GM23338 (cell line): ENCODE results near the gene HPS4. TPM values are rescaled to one million over a fixed set of nuclear protein-coding genes. Genes with fewer than 3 reads are reported as not detected.

Source experiments
- ATAC-seq: fragments of 200-7000 bp; cut with Tn5 transposase; 3 replicates; pipeline ENCODE4 v1.9.1; 2020
- DNase-seq: peaks from one replicate; pipeline ENCODE4 v3.0.0-alpha.2; 2015; ENCODE audit warnings: low spot score
- H2AFZ ChIP-seq: fragments of 200-600 bp; sonication (generic); 2 replicates; pipeline ENCODE4 v1.8.0; 2016; ENCODE audit warnings: antibody characterized with exemption, mild to moderate bottlenecking, moderate library complexity
- H3F3A ChIP-seq: fragments of 200-600 bp; sonication (generic); replicated peaks from 2 replicates; pipeline ENCODE4 v1.8.0; 2017; ENCODE audit warnings: antibody characterized with exemption, mixed run types, low read depth
- H3K27ac ChIP-seq: fragments of 200-600 bp; sonication (generic); 2 replicates; pipeline ENCODE4 v1.6.1; 2016; ENCODE audit warnings: low read depth
- H3K27me3 ChIP-seq: fragments of 200-600 bp; sonication (generic); 2 replicates; pipeline ENCODE4 v1.8.0; 2016; ENCODE audit warnings: mild to moderate bottlenecking, mixed run types, moderate library complexity; ENCODE audit not compliant: insufficient read depth
- H3K36me3 ChIP-seq: fragments of 200-600 bp; sonication (generic); 2 replicates; pipeline ENCODE4 v1.8.0; 2016; ENCODE audit warnings: mild to moderate bottlenecking; ENCODE audit not compliant: insufficient read depth
- H3K4me1 ChIP-seq: fragments of 200-600 bp; sonication (generic); 2 replicates; pipeline ENCODE4 v1.8.0; 2016; ENCODE audit warnings: mild to moderate bottlenecking, moderate library complexity; ENCODE audit not compliant: insufficient read depth
- H3K4me2 ChIP-seq: fragments of 200-600 bp; sonication (generic); 2 replicates; pipeline ENCODE4 v1.7.1; 2017; ENCODE audit warnings: mixed run types
- H3K4me3 ChIP-seq: fragments of 200-600 bp; sonication (generic); 2 replicates; pipeline ENCODE4 v1.6.1; 2016; ENCODE audit warnings: mixed run types
- H3K79me2 ChIP-seq: fragments of 200-600 bp; sonication (generic); replicated peaks from 2 replicates; pipeline ENCODE4 v1.8.0; 2017; ENCODE audit warnings: mild to moderate bottlenecking; ENCODE audit not compliant: insufficient read depth
- H3K9me2 ChIP-seq: fragments of 200-600 bp; sonication (generic); 2 replicates; pipeline ENCODE4 v1.8.0; 2017; ENCODE audit not compliant: insufficient read depth
- H4K20me1 ChIP-seq: fragments of 200-600 bp; sonication (generic); replicated peaks from 2 replicates; pipeline ENCODE4 v1.8.0; 2017; ENCODE audit warnings: mild to moderate bottlenecking; ENCODE audit not compliant: insufficient read depth
- H3K27ac Mint-ChIP-seq: 2 replicates; pipeline ENCODE4 v1.8.0; 2020; ENCODE audit warnings: inconsistent platforms, mild to moderate bottlenecking, moderate library complexity, mixed read lengths
- H3K27me3 Mint-ChIP-seq: 3 replicates; pipeline ENCODE4 v1.8.0; 2022; ENCODE audit warnings: low read depth, mild to moderate bottlenecking, moderate library complexity, mixed read lengths, inconsistent platforms; ENCODE audit not compliant: insufficient read depth, poor library complexity
- H3K36me3 Mint-ChIP-seq: 3 replicates; pipeline ENCODE4 v1.8.0; 2021; ENCODE audit warnings: low read depth, mild to moderate bottlenecking, inconsistent platforms, moderate library complexity, mixed read lengths
- H3K4me1 Mint-ChIP-seq: 3 replicates; pipeline ENCODE4 v1.8.0; 2020; ENCODE audit warnings: mild to moderate bottlenecking, inconsistent platforms, mixed read lengths
- H3K4me3 Mint-ChIP-seq: 3 replicates; pipeline ENCODE4 v1.8.0; 2021; ENCODE audit warnings: moderate library complexity, mild to moderate bottlenecking, inconsistent platforms, mixed read lengths
- H3K9me3 Mint-ChIP-seq: 3 replicates; pipeline ENCODE4 v1.8.0; 2020; ENCODE audit warnings: moderate library complexity, mild to moderate bottlenecking, inconsistent platforms, mixed read lengths
- CTCF ChIP-seq, 2 experiments: fragments of 200-600 bp in 1 of 2; sonication (generic) in 1 of 2; conservative IDR thresholded peaks; 2 replicates each; pipeline versions ENCODE4 v1.5.1 to v1.6.1; 2016 to 2017; ENCODE audit warnings: antibody characterized with exemption in 2 of 2, low read depth in 2 of 2, mild to moderate bottlenecking in 2 of 2, moderate library complexity in 1 of 2
- ETS1 ChIP-seq: IDR thresholded peaks from 2 replicates; pipeline ENCODE4 v1.6.1; 2016; ENCODE audit warnings: antibody characterized with exemption
- EZH2phosphoT487 ChIP-seq: fragments of 200-600 bp; sonication (generic); IDR thresholded peaks from one replicate; pipeline ENCODE4 v1.8.1; 2018; ENCODE audit warnings: antibody characterized with exemption; ENCODE audit not compliant: unreplicated experiment
- JUNB ChIP-seq: IDR thresholded peaks from one replicate; pipeline ENCODE4 v1.6.1; 2016; ENCODE audit warnings: antibody characterized with exemption; ENCODE audit not compliant: unreplicated experiment
- NANOG ChIP-seq: IDR thresholded peaks from 2 replicates; pipeline ENCODE4 v1.6.1; 2016; ENCODE audit warnings: antibody characterized with exemption, borderline replicate concordance
- POLR2AphosphoS5 ChIP-seq: IDR thresholded peaks from 2 replicates; pipeline ENCODE4 v1.6.1; 2016; ENCODE audit warnings: antibody characterized with exemption, low read depth
- STAT1 ChIP-seq: IDR thresholded peaks from one replicate; pipeline ENCODE4 v1.6.1; 2016; ENCODE audit warnings: antibody characterized with exemption; ENCODE audit not compliant: unreplicated experiment
- ZNF114 ChIP-seq: fragments of 250-450 bp; sonication (Bioruptor Pico); IDR thresholded peaks from 2 replicates; pipeline ENCODE4 v1.5.0; 2020; ENCODE audit warnings: mild to moderate bottlenecking, moderate library complexity
- ZNF331 ChIP-seq: fragments of 250-450 bp; sonication (Bioruptor Pico); IDR thresholded peaks from 2 replicates; pipeline ENCODE4 v1.5.0; 2020; ENCODE audit warnings: low read depth, mild to moderate bottlenecking, moderate library complexity
- ZNF462 ChIP-seq: fragments of 250-450 bp; sonication (Bioruptor Pico); IDR thresholded peaks from 2 replicates; pipeline ENCODE4 v1.5.0; 2020; ENCODE audit warnings: mild to moderate bottlenecking, moderate library complexity
- polyA plus RNA-seq: library from polyadenylated mRNA; unstranded; fragments of >200 nt; fragmentation: Nextera tagmentation; extraction: Ambion mirVana; gene quantifications from 2 replicates; pipeline ENCODE4 v1.2.1, GENCODE V29; 2016
- total RNA-seq: library from RNA; depleted of rRNA; stranded (reverse); fragments of >200 nt; shearing (Covaris generic); gene quantifications from 2 replicates; pipeline ENCODE4 v1.2.3, GENCODE V29; 2014

Gene HPS4
- total and polyA plus RNA-seq, 2 experiments from 2014 or later = 20.3 to 49.4 TPM

- DNase-seq = no peak
- Mint-ChIP-seq H3K4me1 (no peaks in the 10 kb centered on the region), H3K27me3 (peaks cover 2% of the 10 kb centered on the region), H3K27ac (no peak overlapping the region), H3K9me3 (no peaks in the 10 kb centered on the region), H3K4me3 (no peak overlapping the region), H3K36me3 (peaks cover 58% of the 10 kb centered on the region)
- no peak for ATAC-seq
- H3K4me3 ChIP-seq = no peak overlapping the region
- TF ChIP-seq CTCF (conservative IDR thresholded peaks at IDR 0.05; ENCODE audit: low read depth in 2 of 2) (no peak), EZH2phosphoT487 (no peak), NANOG (no peak), ZNF331 (CRISPR knock-in tag) (no peak), POLR2AphosphoS5 (no peak), STAT1 (no peak), ZNF462 (no peak), ZNF114 (no peak), ETS1 (no peak), JUNB (no peak)
- H3F3A ChIP-seq = peaks cover 23% of the 10 kb centered on the region
- H3K4me1 ChIP-seq = no peaks in the 10 kb centered on the region
- H3K27ac ChIP-seq = no peak overlapping the region
- no peak overlapping the region for H2AFZ ChIP-seq
- no peaks in the 10 kb centered on the region for H3K79me2 ChIP-seq
- no peaks in the 10 kb centered on the region; the same call in 1 of the 2 replicates for H4K20me1 ChIP-seq
- H3K27me3 ChIP-seq = no peaks in the 10 kb centered on the region
- H3K4me2 ChIP-seq = no peak overlapping the region
- H3K36me3 ChIP-seq = peaks cover 47% of the 10 kb centered on the region
- no peaks in the 10 kb centered on the region for H3K9me2 ChIP-seq
Measured at GRCh38 chr22:26525946-26526564, 42.5 kb upstream of the HPS4 start.
